Trophoblast cell (in vitro differentiated cells and primary cell): ENCODE results near the gene ACTMAP.
"Not testable (repeated sequence)": the region's sequence is repeated elsewhere in the genome, so short reads cannot be mapped to it uniquely, and the experiment has no call there.

Experiments
- DNase-seq, 2 donors: peaks; one replicate each; pipeline ENCODE4 v3.0.0-alpha.2; 2016
- H2AFZ ChIP-seq: 2 replicates; pipeline ENCODE4 v1.6.1; 2013; ENCODE audit warnings: low read length, moderate library complexity, mild to moderate bottlenecking; ENCODE audit not compliant: insufficient read depth, poor library complexity
- H2AK5ac ChIP-seq: 2 replicates; pipeline ENCODE4 v1.6.1; 2013; ENCODE audit warnings: mild to moderate bottlenecking, low read length
- H2BK120ac ChIP-seq: 2 replicates; pipeline ENCODE4 v1.6.1; 2013; ENCODE audit warnings: low read length, mild to moderate bottlenecking, moderate library complexity; ENCODE audit not compliant: insufficient read depth, poor library complexity
- H2BK12ac ChIP-seq: 2 replicates; pipeline ENCODE4 v1.6.1; 2013; ENCODE audit warnings: mild to moderate bottlenecking, low read length, moderate library complexity
- H2BK5ac ChIP-seq: 2 replicates; pipeline ENCODE4 v1.6.1; 2013; ENCODE audit warnings: low read length, low read depth, moderate library complexity, mild to moderate bottlenecking; ENCODE audit not compliant: poor library complexity
- H3K14ac ChIP-seq: 2 replicates; pipeline ENCODE4 v1.6.1; 2013; ENCODE audit warnings: mild to moderate bottlenecking, low read length
- H3K18ac ChIP-seq: 2 replicates; pipeline ENCODE4 v1.6.1; 2013; ENCODE audit warnings: mild to moderate bottlenecking, low read length
- H3K23ac ChIP-seq: 2 replicates; pipeline ENCODE4 v1.6.1; 2013; ENCODE audit warnings: low read length
- H3K27ac ChIP-seq: 2 replicates; pipeline ENCODE4 v1.5.1; 2013; ENCODE audit warnings: low read depth, mild to moderate bottlenecking, inconsistent platforms, low read length, moderate library complexity
- H3K27me3 ChIP-seq: 2 replicates; pipeline ENCODE4 v1.6.1; 2013; ENCODE audit warnings: inconsistent platforms, mild to moderate bottlenecking, low read length, moderate library complexity; ENCODE audit not compliant: insufficient read depth
- H3K36me3 ChIP-seq, 2 experiments: 1 replicate in 1 of 2; 2 replicates in 1 of 2; pipeline ENCODE4 v1.6.1; 2013; ENCODE audit warnings: low read length in 2 of 2, mild to moderate bottlenecking in 2 of 2, moderate library complexity in 1 of 2; ENCODE audit not compliant: insufficient read depth in 2 of 2, control insufficient read depth in 1 of 2
- H3K4ac ChIP-seq: 2 replicates; pipeline ENCODE4 v1.6.1; 2013; ENCODE audit warnings: low read depth, mild to moderate bottlenecking, low read length, moderate library complexity
- H3K4me1 ChIP-seq, 2 experiments: 1 replicate in 1 of 2; 2 replicates in 1 of 2; pipeline ENCODE4 v1.6.1; 2013; ENCODE audit warnings: low read length in 2 of 2, mild to moderate bottlenecking in 2 of 2, moderate library complexity in 1 of 2; ENCODE audit not compliant: insufficient read depth in 2 of 2, control insufficient read depth in 1 of 2
- H3K4me2 ChIP-seq: 2 replicates; pipeline ENCODE4 v1.6.1; 2013; ENCODE audit warnings: inconsistent platforms, mild to moderate bottlenecking, low read length, moderate library complexity
- H3K4me3 ChIP-seq: 2 replicates; pipeline ENCODE4 v1.5.1; 2013; ENCODE audit warnings: mild to moderate bottlenecking, low read depth, low read length, inconsistent platforms
- H3K79me1 ChIP-seq: one replicate; pipeline ENCODE4 v1.6.1; 2013; ENCODE audit warnings: low read length
- H3K79me2 ChIP-seq: 2 replicates; pipeline ENCODE4 v1.6.1; 2013; ENCODE audit warnings: low read length, mild to moderate bottlenecking; ENCODE audit not compliant: control insufficient read depth, insufficient read depth, poor library complexity
- H3K9ac ChIP-seq: 2 replicates; pipeline ENCODE4 v1.6.1; 2013; ENCODE audit warnings: mild to moderate bottlenecking, low read length
- H3K9me3 ChIP-seq: 2 replicates; pipeline ENCODE4 v1.6.1; 2013; ENCODE audit warnings: low read depth, mild to moderate bottlenecking, control low read depth, inconsistent platforms, low read length; ENCODE audit not compliant: insufficient read depth
- H4K12ac ChIP-seq: 2 replicates; pipeline ENCODE4 v1.6.1; 2013; ENCODE audit warnings: low read depth, mild to moderate bottlenecking, low read length, moderate library complexity
- H4K8ac ChIP-seq: 2 replicates; pipeline ENCODE4 v1.6.1; 2013; ENCODE audit warnings: low read depth, mild to moderate bottlenecking, low read length, moderate library complexity
- H4K91ac ChIP-seq: one replicate; pipeline ENCODE4 v1.6.1; 2013; ENCODE audit warnings: low read depth, mild to moderate bottlenecking, low read length, moderate library complexity
- WGBS: extraction: QIAGEN DNeasy Blood & Tissue Kit; methylation state at CpG from one replicate; pipeline ENCODE4 v1.1.7; 2013; ENCODE audit warnings: missing lambda C conversion rate; ENCODE audit not compliant: insufficient read length, insufficient coverage; ENCODE audit errors: extremely low coverage; 5-methylcytosine and 5-hydroxymethylcytosine counted together

Gene ACTMAP

DNA sequence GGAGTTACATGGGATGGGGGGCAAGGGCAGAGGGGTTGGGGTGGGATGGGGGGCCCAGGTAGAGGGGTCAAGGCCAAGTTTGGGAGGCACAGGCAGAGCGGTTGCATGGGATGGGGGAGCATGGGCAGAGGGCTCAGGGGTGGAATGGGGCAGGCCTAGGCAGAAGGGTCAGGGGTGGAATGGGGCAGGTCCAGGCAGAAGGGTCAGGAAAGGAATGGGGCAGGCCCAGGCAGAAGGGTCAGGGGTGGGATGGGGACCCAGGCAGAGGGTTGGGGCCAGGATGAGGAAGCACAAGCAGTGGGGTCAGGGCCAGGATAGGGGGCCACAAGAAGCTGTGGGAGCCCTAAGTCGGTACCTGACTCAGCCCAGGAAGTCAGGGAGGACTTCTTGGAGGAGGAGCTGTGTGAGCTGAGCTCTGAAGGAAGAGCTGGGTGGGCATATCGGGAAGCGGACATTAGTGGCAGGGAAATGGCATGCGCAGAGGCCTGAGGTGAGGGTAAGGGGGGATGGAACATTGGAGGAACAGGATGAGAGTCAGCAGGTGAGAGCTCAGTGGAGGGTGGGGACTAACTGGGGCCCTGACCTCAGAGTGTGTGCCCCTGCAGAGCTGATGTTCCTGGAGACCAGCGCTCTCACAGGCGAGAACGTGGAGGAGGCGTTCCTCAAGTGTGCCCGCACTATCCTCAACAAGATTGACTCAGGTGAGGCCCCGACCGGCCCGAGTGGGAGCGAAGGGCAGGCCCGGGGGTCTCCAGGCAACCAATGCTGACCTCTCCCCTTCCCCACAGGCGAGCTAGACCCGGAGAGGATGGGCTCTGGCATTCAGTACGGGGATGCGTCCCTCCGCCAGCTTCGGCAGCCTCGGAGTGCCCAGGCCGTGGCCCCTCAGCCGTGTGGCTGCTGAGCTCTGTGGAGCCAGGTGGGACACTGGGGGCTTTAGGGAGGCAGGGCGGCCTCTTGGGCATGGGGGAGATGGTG lies 36.1 kb upstream of the ACTMAP start:
- H3K4ac ChIP-seq: no peak overlapping the region
- H4K91ac ChIP-seq: no peak overlapping the region
- no peaks in the 10 kb centered on the region for H3K79me2 ChIP-seq
- H3K23ac ChIP-seq: no peak overlapping the region
- H3K4me1 ChIP-seq: no peaks in the 10 kb centered on the region
- H3K9me3 ChIP-seq: no peaks in the 10 kb centered on the region
- H3K36me3 ChIP-seq: peaks cover 10% of the 10 kb centered on the region in 2 experiments
- no peak overlapping the region for H2BK12ac ChIP-seq
- WGBS: no CpG with 5 or more reads among the region's 25 CpGs
- no peak for DNase-seq
- H3K18ac ChIP-seq: no peak overlapping the region
- no peaks in the 10 kb centered on the region for H3K79me1 ChIP-seq
- H2BK120ac ChIP-seq: no peak overlapping the region
- no peaks in the 10 kb centered on the region for H3K27me3 ChIP-seq
- H2BK5ac ChIP-seq: no peak overlapping the region
- H3K4me2 ChIP-seq: no peak overlapping the region
- H2AK5ac ChIP-seq: no peak overlapping the region
- no peak overlapping the region for H4K12ac ChIP-seq
- H3K9ac ChIP-seq: no peak overlapping the region
- peak overlapping the region; percentile 18 for H3K4me3 ChIP-seq
- no peak overlapping the region for H4K8ac ChIP-seq
- H2AFZ ChIP-seq: no peak overlapping the region
- no peak overlapping the region for H3K27ac ChIP-seq
- no peak overlapping the region for H3K14ac ChIP-seq

DNA sequence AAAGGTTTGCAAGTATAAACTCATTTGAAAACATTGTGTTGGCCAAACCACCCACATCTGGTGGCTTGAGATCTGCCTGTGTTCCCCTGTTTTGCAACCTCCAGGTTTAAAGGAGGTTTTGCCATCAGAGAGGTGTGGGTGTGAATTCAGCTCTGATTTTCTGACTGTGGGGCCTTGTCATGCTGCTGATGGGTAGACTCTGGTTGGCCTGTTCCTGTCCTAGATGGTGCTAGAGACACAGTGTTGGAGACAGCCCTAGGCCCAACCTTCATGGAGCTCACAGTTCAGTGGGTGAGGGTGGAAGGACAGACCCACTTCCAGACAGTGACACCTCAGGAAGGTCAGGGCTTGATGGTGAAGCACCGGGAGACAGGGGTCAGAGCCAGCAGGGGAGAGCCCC lies 35.2 kb upstream of the ACTMAP start:
- H3K4me1 ChIP-seq: no peaks in the 10 kb centered on the region
- H4K91ac ChIP-seq: no peak overlapping the region
- no peak overlapping the region for H3K14ac ChIP-seq
- no peak overlapping the region for H3K9ac ChIP-seq
- no peak overlapping the region for H3K27ac ChIP-seq
- H4K8ac ChIP-seq: no peak overlapping the region
- H2AK5ac ChIP-seq: no peak overlapping the region
- no peaks in the 10 kb centered on the region for H3K79me1 ChIP-seq
- H3K23ac ChIP-seq: no peak overlapping the region
- H3K27me3 ChIP-seq: no peaks in the 10 kb centered on the region
- no peak overlapping the region for H2AFZ ChIP-seq
- no CpG with 5 or more reads among the region's 1 CpG for WGBS
- H3K79me2 ChIP-seq: no peaks in the 10 kb centered on the region
- no peak overlapping the region for H2BK5ac ChIP-seq
- no peak overlapping the region for H2BK120ac ChIP-seq
- no peak overlapping the region for H3K4me2 ChIP-seq
- H4K12ac ChIP-seq: no peak overlapping the region
- no peak overlapping the region for H2BK12ac ChIP-seq
- H3K4ac ChIP-seq: no peak overlapping the region
- H3K9me3 ChIP-seq: no peaks in the 10 kb centered on the region
- H3K36me3 ChIP-seq: peaks cover 10 to 12% of the 10 kb centered on the region in 2 experiments
- no peak overlapping the region for H3K4me3 ChIP-seq
- DNase-seq: no peak
- H3K18ac ChIP-seq: no peak overlapping the region

DNA sequence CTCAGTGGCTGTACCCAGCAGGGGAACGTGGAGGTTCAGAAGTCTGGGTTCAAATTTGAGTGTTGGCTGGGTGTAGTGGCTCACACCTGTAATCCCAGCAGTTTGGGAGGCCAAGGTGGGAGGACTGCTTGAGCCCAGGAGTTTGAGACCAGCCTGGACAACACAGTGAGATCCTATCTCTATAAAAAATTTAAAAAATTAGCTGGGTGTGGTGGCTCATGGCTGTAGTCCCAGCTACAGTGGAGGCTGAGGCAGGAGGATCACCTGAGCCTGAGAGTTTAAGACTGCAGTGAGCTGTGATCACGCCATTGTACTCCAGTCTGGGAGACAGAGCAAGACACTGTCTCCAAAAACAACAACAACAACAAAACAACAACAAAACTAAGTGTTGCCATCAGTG lies 33.9 kb upstream of the ACTMAP start:
- not testable (repeated sequence) for H3K79me1 ChIP-seq, H2AK5ac ChIP-seq, H4K8ac ChIP-seq, H2BK5ac ChIP-seq, H4K91ac ChIP-seq, H2BK12ac ChIP-seq, H3K9me3 ChIP-seq, H3K23ac ChIP-seq, H3K27ac ChIP-seq, H3K4me3 ChIP-seq, H3K9ac ChIP-seq, H2BK120ac ChIP-seq, H3K27me3 ChIP-seq, H3K4ac ChIP-seq, H3K18ac ChIP-seq, H3K79me2 ChIP-seq, H4K12ac ChIP-seq, H2AFZ ChIP-seq, H3K4me2 ChIP-seq, H3K4me1 ChIP-seq, H3K14ac ChIP-seq
- H3K36me3 ChIP-seq: peaks cover 10 to 12% of the 10 kb centered on the region in 2 experiments
- DNase-seq: peak; percentile 45 to 67
- no CpG with 5 or more reads among the region's 2 CpGs for WGBS

DNA sequence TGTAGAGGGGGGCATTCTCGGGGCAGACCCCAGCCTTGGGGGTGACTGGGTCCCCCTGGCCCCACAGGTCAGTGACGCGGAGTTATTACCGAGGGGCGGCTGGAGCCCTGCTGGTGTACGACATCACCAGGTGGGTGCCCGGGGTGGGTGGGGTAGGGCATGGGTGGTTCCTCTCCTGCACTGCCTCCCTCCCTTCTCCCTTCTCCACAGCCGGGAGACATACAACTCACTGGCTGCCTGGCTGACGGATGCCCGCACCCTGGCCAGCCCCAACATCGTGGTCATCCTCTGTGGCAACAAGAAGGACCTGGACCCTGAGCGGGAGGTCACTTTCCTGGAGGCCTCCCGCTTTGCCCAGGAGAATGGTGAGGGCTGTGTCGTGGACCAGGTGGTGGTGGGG lies 33.4 kb upstream of the ACTMAP start:
- H3K9me3 ChIP-seq: no peaks in the 10 kb centered on the region
- no peak overlapping the region for H3K27ac ChIP-seq
- DNase-seq: no peak
- no peak overlapping the region for H3K14ac ChIP-seq
- no peak overlapping the region for H2AFZ ChIP-seq
- WGBS: no CpG with 5 or more reads among the region's 14 CpGs
- no peaks in the 10 kb centered on the region for H3K79me2 ChIP-seq
- H4K8ac ChIP-seq: no peak overlapping the region
- no peak overlapping the region for H4K12ac ChIP-seq
- no peak overlapping the region for H3K18ac ChIP-seq
- H2BK12ac ChIP-seq: no peak overlapping the region
- no peak overlapping the region for H3K23ac ChIP-seq
- peaks cover 2% of the 10 kb centered on the region for H3K79me1 ChIP-seq
- H3K4me2 ChIP-seq: no peak overlapping the region
- no peak overlapping the region for H2BK5ac ChIP-seq
- no peak overlapping the region for H3K4ac ChIP-seq
- H4K91ac ChIP-seq: no peak overlapping the region
- H2BK120ac ChIP-seq: no peak overlapping the region
- H3K27me3 ChIP-seq: no peaks in the 10 kb centered on the region
- peaks cover 10 to 12% of the 10 kb centered on the region in 2 experiments for H3K36me3 ChIP-seq
- H3K9ac ChIP-seq: no peak overlapping the region
- no peaks in the 10 kb centered on the region for H3K4me1 ChIP-seq
- H3K4me3 ChIP-seq: no peak overlapping the region
- no peak overlapping the region for H2AK5ac ChIP-seq
